OCI-LY7 (cell line): ENCODE results near the gene SNRK. TPM values are rescaled to one million over a fixed set of nuclear protein-coding genes. Genes with fewer than 3 reads are reported as not detected.

Experiments
- BruUV-seq: library from RNA; stranded (reverse); fragments of 400-500 nt; replicated peaks from 2 replicates; lab custom pipeline; 2021; lab: Mats Ljungman, UMichigan
- CTCF ChIA-PET: fragments of 300-600 bp; sonication (Branson Sonifier 250); formaldehyde crosslinking; loops from one replicate; lab custom pipeline; 2022; ENCODE audit warnings: antibody characterized with exemption; ENCODE audit not compliant: unreplicated experiment; lab: Charles Lee
- POLR2A ChIA-PET: fragments of 300-600 bp; sonication (Branson Sonifier 250); formaldehyde crosslinking; loops from one replicate; lab custom pipeline; 2022; ENCODE audit warnings: antibody characterized with exemption; lab: Charles Lee
- DNase-seq: peaks from one replicate; pipeline ENCODE4 v3.0.0-alpha.2; 2015; ENCODE audit warnings: low spot score
- H2AFZ ChIP-seq: fragments of 200-600 bp; sonication (generic), shearing (Covaris generic); 2 replicates; pipeline ENCODE4 v1.6.1; 2014; ENCODE audit warnings: mild to moderate bottlenecking, antibody characterized with exemption, low read length, moderate library complexity
- H3K27ac ChIP-seq: fragments of 200-600 bp; sonication (generic); 2 replicates; pipeline ENCODE4 v1.5.1; 2014; ENCODE audit warnings: mixed run types, low read depth, mild to moderate bottlenecking, moderate library complexity, low read length, inconsistent platforms; ENCODE audit not compliant: poor library complexity, severe bottlenecking
- H3K36me3 ChIP-seq: fragments of 200-600 bp; sonication (generic); 2 replicates; pipeline ENCODE4 v1.6.1; 2014; ENCODE audit warnings: mild to moderate bottlenecking, antibody characterized with exemption, low read length, moderate library complexity, mixed read lengths; ENCODE audit not compliant: insufficient read depth
- H3K4me1 ChIP-seq: fragments of 200-600 bp; sonication (generic); 2 replicates; pipeline ENCODE4 v1.5.1; 2014; ENCODE audit warnings: mild to moderate bottlenecking, low read length; ENCODE audit not compliant: insufficient read depth, poor library complexity, severe bottlenecking
- H3K4me2 ChIP-seq: fragments of 200-600 bp; sonication (generic); 2 replicates; pipeline ENCODE4 v1.6.1; 2014; ENCODE audit warnings: mild to moderate bottlenecking, low read length
- H3K4me3 ChIP-seq: fragments of 200-600 bp; sonication (generic); 2 replicates; pipeline ENCODE4 v1.5.1; 2014; ENCODE audit warnings: mild to moderate bottlenecking, low read depth, low read length; ENCODE audit not compliant: poor library complexity, severe bottlenecking
- H3K79me2 ChIP-seq: fragments of 200-600 bp; sonication (generic); 2 replicates; pipeline ENCODE4 v1.6.1; 2016; ENCODE audit warnings: low read depth, mild to moderate bottlenecking, low read length, moderate library complexity, mixed read lengths; ENCODE audit not compliant: insufficient read depth
- H3K9me2 ChIP-seq: fragments of 200-600 bp; sonication (generic); 2 replicates; pipeline ENCODE4 v1.6.1; 2016; ENCODE audit warnings: mild to moderate bottlenecking, low read length, mixed read lengths; ENCODE audit not compliant: insufficient read depth
- H3K9me3 ChIP-seq: fragments of 200-600 bp; sonication (generic); 2 replicates; pipeline ENCODE4 v1.6.1; 2014; ENCODE audit warnings: mild to moderate bottlenecking, mixed run types, low read length, mixed read lengths
- H4K20me1 ChIP-seq: fragments of 200-600 bp; sonication (generic); 2 replicates; pipeline ENCODE4 v1.6.1; 2014; ENCODE audit warnings: mild to moderate bottlenecking, antibody characterized with exemption, low read length, moderate library complexity, mixed read lengths; ENCODE audit not compliant: insufficient read depth
- CTCF ChIP-seq: fragments of 200-600 bp; sonication (generic); conservative IDR thresholded peaks from 2 replicates; pipeline ENCODE4 v1.5.1; 2014; ENCODE audit warnings: mild to moderate bottlenecking, antibody characterized with exemption, low read length, moderate library complexity, mixed read lengths
- EZH2phosphoT487 ChIP-seq: fragments of 200-600 bp; sonication (generic); IDR thresholded peaks from 2 replicates; pipeline ENCODE4 v1.6.1; 2018; ENCODE audit warnings: low read depth, borderline replicate concordance, mild to moderate bottlenecking, mixed run types, antibody characterized with exemption, low read length, moderate library complexity, mixed read lengths
- intact Hi-C: fragments of 100-400 bp; cut with micrococcal nuclease; formaldehyde crosslinking; loops from one replicate; pipeline ENCODE4 v1.10.0; 2022; ENCODE audit not compliant: unreplicated experiment
- total RNA-seq, 2 experiments: library from RNA; depleted of rRNA in 1 of 2; stranded (reverse); fragments of >200 nt in 1 of 2; shearing (Covaris generic) in 1 of 2; gene quantifications; 2 replicates each; pipeline ENCODE4 v1.2.3, GENCODE V29; 2014 to 2022

Gene SNRK
- total RNA-seq, 2 experiments from 2014 or later, result 15.5 TPM

GRCh38 chr3:43388915-43389314 is 102.6 kb downstream of the SNRK start:
- no peaks in the 10 kb centered on the region for H3K9me3 ChIP-seq
- no peaks in the 10 kb centered on the region for H4K20me1 ChIP-seq
- no peak for DNase-seq
- CTCF ChIA-PET, result no interaction called here
- H3K4me2 ChIP-seq, result no peak overlapping the region
- intact Hi-C loops, result no loop called here
- H3K36me3 ChIP-seq, result no peaks in the 10 kb centered on the region
- no peak overlapping the region for H2AFZ ChIP-seq
- no peak overlapping the region for H3K27ac ChIP-seq
- no peaks in the 10 kb centered on the region for H3K9me2 ChIP-seq
- TF ChIP-seq EZH2phosphoT487 (no peak), CTCF (no peak)
- H3K4me3 ChIP-seq, result no peak overlapping the region
- no peaks in the 10 kb centered on the region for H3K4me1 ChIP-seq
- no peaks in the 10 kb centered on the region for H3K79me2 ChIP-seq
- POLR2A ChIA-PET, result interaction anchor here (0.7 to 0.9 kb wide), 3 partner anchors 19 to 144 kb away, joined by 3 to 4 read pairs (median 4); no protein-coding TSS in a partner anchor
- BruUV-seq, result no TSS peak

GRCh38 chr3:43389388-43390254 is 103.3 kb downstream of the SNRK start:
- ChIA-PET CTCF (no interaction called here), POLR2A (interaction anchor here (0.7 to 1.1 kb wide), 4 partner anchors 18 to 210 kb away, joined by 3 to 4 read pairs (median 4); no protein-coding TSS in a partner anchor)
- Histone ChIP-seq H3K79me2 (no peaks in the 10 kb centered on the region), H3K27ac (no peak overlapping the region), H3K4me1 (no peaks in the 10 kb centered on the region), H3K4me2 (no peak overlapping the region), H3K9me2 (no peaks in the 10 kb centered on the region), H4K20me1 (no peaks in the 10 kb centered on the region), H2AFZ (no peak overlapping the region), H3K9me3 (no peaks in the 10 kb centered on the region), H3K36me3 (no peaks in the 10 kb centered on the region), H3K4me3 (no peak overlapping the region)
- TF ChIP-seq EZH2phosphoT487, result no peak
- no peak for TF ChIP-seq CTCF
- peak; percentile 4 for DNase-seq
- intact Hi-C loops, result no loop called here
- no TSS peak for BruUV-seq

- H3K27ac ChIP-seq, result no peak overlapping the region
- intact Hi-C loops, result no loop called here
These were observed 103.9 kb downstream of the SNRK start for GRCh38 chr3:43390255-43390588.

More at GRCh38 chr3:43390255-43390588, 103.9 kb downstream of the SNRK start:
- H3K4me3 ChIP-seq, result no peak overlapping the region
- TF ChIP-seq CTCF, result no peak
- BruUV-seq, result no TSS peak
- no peaks in the 10 kb centered on the region for H3K36me3 ChIP-seq
- no peaks in the 10 kb centered on the region for H3K9me3 ChIP-seq
- CTCF ChIA-PET, result no interaction called here
- POLR2A ChIA-PET, result interaction anchor here (1.1 kb wide), 1 partner anchor 210 kb away, joined by 3 read pairs; no protein-coding TSS in a partner anchor
- H3K4me1 ChIP-seq, result no peaks in the 10 kb centered on the region
- no peak overlapping the region for H2AFZ ChIP-seq
- no peak overlapping the region for H3K4me2 ChIP-seq
- DNase-seq, result no peak
- no peaks in the 10 kb centered on the region for H3K9me2 ChIP-seq
- no peaks in the 10 kb centered on the region for H4K20me1 ChIP-seq
- no peaks in the 10 kb centered on the region for H3K79me2 ChIP-seq
